ENCODE measurements around the gene STRAP.

Gene STRAP

GRCh38 chr12:15853877-15854276, 28.3 kb upstream of the STRAP start:
- no peaks in the 10 kb centered on the region for H3K27me3 ChIP-seq (ENCODE audit: low read depth, low read length)
- H3K9me3 ChIP-seq (ENCODE audit: control insufficient read depth in 1 of 2, low read length in 2 of 2), result no peaks in the 10 kb centered on the region
- no peak overlapping the region for H3K27ac ChIP-seq (ENCODE audit: low read length)
- no peaks in the 10 kb centered on the region for H3K4me1 ChIP-seq (ENCODE audit: control insufficient read depth in 1 of 2, insufficient read depth in 2 of 2, low read length in 2 of 2)
- H3K4me3 ChIP-seq (ENCODE audit: low read depth in 1 of 2, low read length in 2 of 2), result no peak overlapping the region
- H3K36me3 ChIP-seq (ENCODE audit: control insufficient read depth in 1 of 2, insufficient read depth in 2 of 2, low read length in 2 of 2), result no peaks in the 10 kb centered on the region

- no peaks in the 10 kb centered on the region for H3K36me3 ChIP-seq (ENCODE audit: control insufficient read depth in 1 of 2, insufficient read depth in 2 of 2, low read length in 2 of 2)
Measured at GRCh38 chr12:15854916-15855315, 27.3 kb upstream of the STRAP start.

DNA sequence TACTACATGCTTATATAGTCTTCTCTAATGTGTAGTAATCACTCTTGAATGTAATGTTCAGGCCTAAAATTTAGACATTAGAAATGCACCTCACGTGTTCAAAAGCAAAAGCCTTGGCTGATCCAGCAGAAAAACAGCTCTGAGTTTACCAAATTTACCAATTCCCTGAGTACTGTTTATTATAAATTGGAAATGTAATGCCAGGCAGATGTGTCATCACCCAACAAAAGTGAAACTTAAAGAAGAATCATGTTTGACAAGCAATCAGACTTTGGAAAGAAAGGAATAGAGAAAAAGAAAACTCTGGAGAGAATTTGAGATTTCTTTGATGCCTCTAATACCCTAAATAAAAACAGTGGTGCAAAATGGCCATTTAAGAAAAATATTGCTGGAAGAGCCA, 26.5 kb upstream of the STRAP start:
- Histone ChIP-seq H3K9me3 (ENCODE audit: control insufficient read depth in 1 of 2, low read length in 2 of 2) (no peaks in the 10 kb centered on the region), H3K4me1 (ENCODE audit: control insufficient read depth in 1 of 2, insufficient read depth in 2 of 2, low read length in 2 of 2) (no peaks in the 10 kb centered on the region), H3K27me3 (ENCODE audit: low read depth, low read length) (no peaks in the 10 kb centered on the region), H3K36me3 (ENCODE audit: control insufficient read depth in 1 of 2, insufficient read depth in 2 of 2, low read length in 2 of 2) (no peaks in the 10 kb centered on the region), H3K4me3 (ENCODE audit: low read depth in 1 of 2, low read length in 2 of 2) (no peak overlapping the region), H3K27ac (ENCODE audit: low read length) (no peak overlapping the region)

More at GRCh38 chr12:15854916-15855315, 27.3 kb upstream of the STRAP start:
- H3K27me3 ChIP-seq (ENCODE audit: low read depth, low read length), result no peaks in the 10 kb centered on the region
- H3K4me1 ChIP-seq (ENCODE audit: control insufficient read depth in 1 of 2, insufficient read depth in 2 of 2, low read length in 2 of 2), result no peaks in the 10 kb centered on the region
- H3K9me3 ChIP-seq (ENCODE audit: control insufficient read depth in 1 of 2, low read length in 2 of 2), result no peaks in the 10 kb centered on the region
- no peak overlapping the region for H3K27ac ChIP-seq (ENCODE audit: low read length)
- H3K4me3 ChIP-seq (ENCODE audit: low read depth in 1 of 2, low read length in 2 of 2), result no peak overlapping the region

- Histone ChIP-seq H3K9me3 (ENCODE audit: control insufficient read depth in 1 of 2, low read length in 2 of 2) (no peaks in the 10 kb centered on the region), H3K27me3 (ENCODE audit: low read depth, low read length) (no peaks in the 10 kb centered on the region), H3K4me3 (ENCODE audit: low read depth in 1 of 2, low read length in 2 of 2) (no peak overlapping the region), H3K36me3 (ENCODE audit: control insufficient read depth in 1 of 2, insufficient read depth in 2 of 2, low read length in 2 of 2) (no peaks in the 10 kb centered on the region), H3K27ac (ENCODE audit: low read length) (no peak overlapping the region), H3K4me1 (ENCODE audit: control insufficient read depth in 1 of 2, insufficient read depth in 2 of 2, low read length in 2 of 2) (no peaks in the 10 kb centered on the region)
Measured at GRCh38 chr12:15856097-15856982, 25.8 kb upstream of the STRAP start.

DNA sequence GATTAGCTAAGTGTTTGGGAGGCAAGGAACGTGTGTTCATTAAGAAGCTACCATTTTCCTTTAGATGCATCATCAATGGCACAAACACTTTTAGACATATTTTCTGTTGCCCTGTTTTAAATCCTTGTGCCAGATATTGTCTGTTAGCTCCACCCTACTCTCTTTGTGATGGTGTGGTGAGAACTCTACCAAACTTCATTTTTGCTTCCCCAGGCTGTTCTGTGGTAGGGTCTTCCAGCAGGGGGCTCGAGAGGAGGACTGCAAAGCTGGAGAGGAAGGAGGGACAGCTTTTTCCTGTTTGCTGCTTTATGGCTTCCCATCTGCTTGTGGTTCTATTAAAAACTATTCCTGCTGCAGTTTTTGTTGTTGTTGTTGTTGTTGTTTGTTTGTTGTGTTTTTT, 23.8 kb upstream of the STRAP start:
- Histone ChIP-seq H3K27me3 (ENCODE audit: low read depth, low read length) (no peaks in the 10 kb centered on the region), H3K27ac (ENCODE audit: low read length) (no peak overlapping the region), H3K9me3 (ENCODE audit: control insufficient read depth in 1 of 2, low read length in 2 of 2) (no peaks in the 10 kb centered on the region), H3K4me3 (ENCODE audit: low read depth in 1 of 2, low read length in 2 of 2) (no peak overlapping the region), H3K4me1 (ENCODE audit: control insufficient read depth in 1 of 2, insufficient read depth in 2 of 2, low read length in 2 of 2) (no peaks in the 10 kb centered on the region), H3K36me3 (ENCODE audit: control insufficient read depth in 1 of 2, insufficient read depth in 2 of 2, low read length in 2 of 2) (no peaks in the 10 kb centered on the region)

- Histone ChIP-seq H3K27ac (ENCODE audit: low read length) (no peak overlapping the region), H3K36me3 (ENCODE audit: control insufficient read depth in 1 of 2, insufficient read depth in 2 of 2, low read length in 2 of 2) (no peaks in the 10 kb centered on the region), H3K4me1 (ENCODE audit: control insufficient read depth in 1 of 2, insufficient read depth in 2 of 2, low read length in 2 of 2) (no peaks in the 10 kb centered on the region), H3K4me3 (ENCODE audit: low read depth in 1 of 2, low read length in 2 of 2) (no peak overlapping the region), H3K27me3 (ENCODE audit: low read depth, low read length) (no peaks in the 10 kb centered on the region), H3K9me3 (ENCODE audit: control insufficient read depth in 1 of 2, low read length in 2 of 2) (no peaks in the 10 kb centered on the region)
Measured at GRCh38 chr12:15859116-15859515, 23.1 kb upstream of the STRAP start.

- Histone ChIP-seq H3K27ac (ENCODE audit: low read length) (no peak overlapping the region), H3K27me3 (ENCODE audit: low read depth, low read length) (no peaks in the 10 kb centered on the region), H3K4me1 (ENCODE audit: control insufficient read depth in 1 of 2, insufficient read depth in 2 of 2, low read length in 2 of 2) (no peaks in the 10 kb centered on the region), H3K36me3 (ENCODE audit: control insufficient read depth in 1 of 2, insufficient read depth in 2 of 2, low read length in 2 of 2) (no peaks in the 10 kb centered on the region), H3K4me3 (ENCODE audit: low read depth in 1 of 2, low read length in 2 of 2) (no peak overlapping the region), H3K9me3 (ENCODE audit: control insufficient read depth in 1 of 2, low read length in 2 of 2) (no peaks in the 10 kb centered on the region)
Measured at GRCh38 chr12:15861404-15861803, 20.8 kb upstream of the STRAP start.

DNA sequence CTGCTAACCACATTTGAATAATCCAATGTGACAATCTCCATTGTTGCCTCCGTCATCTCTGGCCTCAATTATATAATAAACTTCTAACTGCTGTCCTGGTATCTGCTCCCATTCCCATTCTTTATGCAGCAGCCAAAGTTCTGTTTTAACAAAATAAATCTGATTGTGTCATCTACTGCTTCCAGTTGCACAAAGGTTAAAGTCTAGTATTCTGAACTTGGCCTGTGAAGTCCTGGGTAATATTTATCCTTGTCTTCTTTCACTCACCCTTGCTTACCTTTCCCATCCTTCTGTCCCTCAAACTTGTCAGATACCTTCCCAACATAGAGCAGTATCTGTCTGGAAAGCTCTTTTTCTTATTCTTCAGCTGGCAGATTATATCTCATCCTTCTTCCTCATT, 19.3 kb upstream of the STRAP start:
- Histone ChIP-seq H3K9me3 (ENCODE audit: control insufficient read depth in 1 of 2, low read length in 2 of 2) (no peaks in the 10 kb centered on the region), H3K4me1 (ENCODE audit: control insufficient read depth in 1 of 2, insufficient read depth in 2 of 2, low read length in 2 of 2) (no peaks in the 10 kb centered on the region), H3K27ac (ENCODE audit: low read length) (no peak overlapping the region), H3K4me3 (ENCODE audit: low read depth in 1 of 2, low read length in 2 of 2) (no peak overlapping the region), H3K27me3 (ENCODE audit: low read depth, low read length) (no peaks in the 10 kb centered on the region), H3K36me3 (ENCODE audit: control insufficient read depth in 1 of 2, insufficient read depth in 2 of 2, low read length in 2 of 2) (no peaks in the 10 kb centered on the region)

GRCh38 chr12:15863372-15863771, 18.8 kb upstream of the STRAP start:
- no peaks in the 10 kb centered on the region for H3K4me1 ChIP-seq (ENCODE audit: control insufficient read depth in 1 of 2, insufficient read depth in 2 of 2, low read length in 2 of 2)

GRCh38 chr12:15863984-15864383, 18.2 kb upstream of the STRAP start:
- Histone ChIP-seq H3K27me3 (ENCODE audit: low read depth, low read length) (no peaks in the 10 kb centered on the region), H3K9me3 (ENCODE audit: control insufficient read depth in 1 of 2, low read length in 2 of 2) (no peaks in the 10 kb centered on the region), H3K4me3 (ENCODE audit: low read depth in 1 of 2, low read length in 2 of 2) (no peak overlapping the region), H3K27ac (ENCODE audit: low read length) (no peak overlapping the region), H3K4me1 (ENCODE audit: control insufficient read depth in 1 of 2, insufficient read depth in 2 of 2, low read length in 2 of 2) (no peaks in the 10 kb centered on the region), H3K36me3 (ENCODE audit: control insufficient read depth in 1 of 2, insufficient read depth in 2 of 2, low read length in 2 of 2) (no peaks in the 10 kb centered on the region)

More at GRCh38 chr12:15863372-15863771, 18.8 kb upstream of the STRAP start:
- Histone ChIP-seq H3K36me3 (ENCODE audit: control insufficient read depth in 1 of 2, insufficient read depth in 2 of 2, low read length in 2 of 2) (no peaks in the 10 kb centered on the region), H3K4me3 (ENCODE audit: low read depth in 1 of 2, low read length in 2 of 2) (no peak overlapping the region), H3K27ac (ENCODE audit: low read length) (no peak overlapping the region), H3K27me3 (ENCODE audit: low read depth, low read length) (no peaks in the 10 kb centered on the region), H3K9me3 (ENCODE audit: control insufficient read depth in 1 of 2, low read length in 2 of 2) (no peaks in the 10 kb centered on the region)

- Histone ChIP-seq H3K36me3 (ENCODE audit: control insufficient read depth in 1 of 2, insufficient read depth in 2 of 2, low read length in 2 of 2) (no peaks in the 10 kb centered on the region), H3K9me3 (ENCODE audit: control insufficient read depth in 1 of 2, low read length in 2 of 2) (no peaks in the 10 kb centered on the region), H3K4me3 (ENCODE audit: low read depth in 1 of 2, low read length in 2 of 2) (no peak overlapping the region), H3K4me1 (ENCODE audit: control insufficient read depth in 1 of 2, insufficient read depth in 2 of 2, low read length in 2 of 2) (no peaks in the 10 kb centered on the region), H3K27ac (ENCODE audit: low read length) (no peak overlapping the region), H3K27me3 (ENCODE audit: low read depth, low read length) (no peaks in the 10 kb centered on the region)
Measured at GRCh38 chr12:15868186-15868585, 14.0 kb upstream of the STRAP start.

GRCh38 chr12:15873556-15873955, 8.6 kb upstream of the STRAP start:
- no peaks in the 10 kb centered on the region for H3K36me3 ChIP-seq (ENCODE audit: control insufficient read depth in 1 of 2, insufficient read depth in 2 of 2, low read length in 2 of 2)

More at GRCh38 chr12:15873556-15873955, 8.6 kb upstream of the STRAP start:
- no peaks in the 10 kb centered on the region for H3K27me3 ChIP-seq (ENCODE audit: low read depth, low read length)
- no peak overlapping the region for H3K4me3 ChIP-seq (ENCODE audit: low read depth in 1 of 2, low read length in 2 of 2)
- H3K9me3 ChIP-seq (ENCODE audit: control insufficient read depth in 1 of 2, low read length in 2 of 2), result no peaks in the 10 kb centered on the region
- H3K27ac ChIP-seq (ENCODE audit: low read length), result no peak overlapping the region
- no peaks in the 10 kb centered on the region for H3K4me1 ChIP-seq (ENCODE audit: control insufficient read depth in 1 of 2, insufficient read depth in 2 of 2, low read length in 2 of 2)

Data from muscle layer of duodenum (tissue), 2 donors.